H1 (cell line): Measurements from ENCODE around the gene CAPN2. TPM values are rescaled to one million over a fixed set of nuclear protein-coding genes. Genes with fewer than 3 reads are reported as not detected.

ENCODE experiments used
- ATF2 ChIP-seq: IDR thresholded peaks from 2 replicates; pipeline ENCODE4 v1.6.1; 2012; ENCODE audit warnings: low read length, inconsistent platforms
- BCL11A ChIP-seq, 2 experiments: IDR thresholded peaks; one replicate each; pipeline ENCODE4 v1.6.1; 2011; ENCODE audit warnings: low read depth in 2 of 2, low read length in 2 of 2, mild to moderate bottlenecking in 2 of 2
- FOSL1 ChIP-seq: IDR thresholded peaks from 2 replicates; pipeline ENCODE4 v1.6.1; 2011; ENCODE audit warnings: mild to moderate bottlenecking, low read depth, low read length, moderate library complexity; ENCODE audit not compliant: insufficient read depth
- NRF1 ChIP-seq: IDR thresholded peaks from 2 replicates; pipeline ENCODE4 v1.6.1; 2011; ENCODE audit warnings: mild to moderate bottlenecking, low read depth, low read length, improper control_type of control experiment
- POU5F1 ChIP-seq: IDR thresholded peaks from 2 replicates; pipeline ENCODE4 v1.6.1; 2011; ENCODE audit warnings: low read depth, mild to moderate bottlenecking, low read length, moderate library complexity
- RAD21 ChIP-seq, 2 experiments: IDR thresholded peaks in 1 of 2; conservative IDR thresholded peaks in 1 of 2; 2 replicates each; pipeline ENCODE4 v1.6.1; 2011; ENCODE audit warnings: low read depth in 2 of 2, low read length in 2 of 2, improper control_type of control experiment in 1 of 2, inconsistent platforms in 1 of 2, mild to moderate bottlenecking in 1 of 2, moderate library complexity in 1 of 2
- polyA plus RNA-seq, 7 experiments: library from polyadenylated mRNA; depleted of rRNA in 3 of 7; stranded (reverse) in 5 of 7; unstranded in 2 of 7; fragments of >200 nt in 5 of 7; fragments of 200-250 nt in 2 of 7; gene quantifications; 1 replicate in 5 of 7; 2 replicates in 1 of 7; 4 replicates in 1 of 7; pipeline versions ENCODE4 v1.2.1 to v1.2.3, GENCODE V29; 2011 to 2013; ENCODE audit warnings: missing spikeins in 2 of 7, mixed read lengths in 2 of 7
- total RNA-seq: library from RNA; stranded (reverse); fragmentation: NEBNext Ultra II Directional; extraction: Animal tissue kit (Norgen Biotek cat#: 25700); gene quantifications from 2 replicates; pipeline ENCODE4 v1.2.1, GENCODE V29; 2021
- TF ChIP-seq, protein P1 (sequence below), 3 experiments: IDR thresholded peaks; 1 replicate in 2 of 3; 2 replicates in 1 of 3; pipeline versions ENCODE4 v1.5.1 to v1.6.1; 2011; ENCODE audit warnings: low read length in 3 of 3, mild to moderate bottlenecking in 3 of 3, inconsistent platforms in 2 of 3, low read depth in 1 of 3, moderate library complexity in 1 of 3; ENCODE audit not compliant: insufficient read depth in 1 of 3; ENCODE audit errors: control extremely low read depth in 1 of 3

CAPN2 gene
- total and polyA plus RNA-seq, 2 of the 8 experiments (the other 6 are each of a cell fraction or from before 2014, with no cell fraction given), result 9.2 to 10.3 TPM

DNA sequence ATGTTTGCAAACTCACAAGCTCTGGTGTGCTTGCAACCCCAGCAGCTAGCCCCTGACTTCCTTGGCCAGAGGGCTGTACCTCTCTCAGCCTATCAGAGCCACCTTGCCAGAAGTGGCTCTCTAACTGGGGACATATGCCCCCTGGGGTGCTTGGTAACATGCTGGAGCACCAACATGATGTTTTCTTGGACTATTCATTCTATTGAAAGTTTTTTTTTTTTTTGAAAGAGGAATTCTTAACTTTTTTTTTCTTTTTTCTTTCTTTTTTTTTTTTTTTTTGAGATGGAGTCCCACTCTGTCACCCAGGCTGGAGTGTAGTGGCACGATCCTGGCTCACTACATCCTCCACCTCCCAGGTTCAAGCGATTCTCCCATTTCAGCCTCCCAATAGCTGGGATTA lies 32.2 kb upstream of the CAPN2 start (continued):
- TF ChIP-seq, protein P1, sequence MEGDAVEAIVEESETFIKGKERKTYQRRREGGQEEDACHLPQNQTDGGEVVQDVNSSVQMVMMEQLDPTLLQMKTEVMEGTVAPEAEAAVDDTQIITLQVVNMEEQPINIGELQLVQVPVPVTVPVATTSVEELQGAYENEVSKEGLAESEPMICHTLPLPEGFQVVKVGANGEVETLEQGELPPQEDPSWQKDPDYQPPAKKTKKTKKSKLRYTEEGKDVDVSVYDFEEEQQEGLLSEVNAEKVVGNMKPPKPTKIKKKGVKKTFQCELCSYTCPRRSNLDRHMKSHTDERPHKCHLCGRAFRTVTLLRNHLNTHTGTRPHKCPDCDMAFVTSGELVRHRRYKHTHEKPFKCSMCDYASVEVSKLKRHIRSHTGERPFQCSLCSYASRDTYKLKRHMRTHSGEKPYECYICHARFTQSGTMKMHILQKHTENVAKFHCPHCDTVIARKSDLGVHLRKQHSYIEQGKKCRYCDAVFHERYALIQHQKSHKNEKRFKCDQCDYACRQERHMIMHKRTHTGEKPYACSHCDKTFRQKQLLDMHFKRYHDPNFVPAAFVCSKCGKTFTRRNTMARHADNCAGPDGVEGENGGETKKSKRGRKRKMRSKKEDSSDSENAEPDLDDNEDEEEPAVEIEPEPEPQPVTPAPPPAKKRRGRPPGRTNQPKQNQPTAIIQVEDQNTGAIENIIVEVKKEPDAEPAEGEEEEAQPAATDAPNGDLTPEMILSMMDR (IDR thresholded peaks at IDR 0.05; ENCODE audit: control extremely low read depth in 1 of 3, insufficient read depth in 1 of 3, low read depth in 1 of 3, low read length in 3 of 3), result no peak
- TF ChIP-seq BCL11A (IDR thresholded peaks at IDR 0.05; ENCODE audit: low read depth in 2 of 2, low read length in 2 of 2) (no peak), ATF2 (no peak), RAD21 (IDR thresholded peaks at IDR 0.05 in 1 of 2, conservative IDR thresholded peaks at IDR 0.05 in 1 of 2; ENCODE audit: low read depth in 2 of 2, low read length in 2 of 2) (no peak), NRF1 (no peak), POU5F1 (no peak), FOSL1 (no peak)
- TF ChIP-seq, all 59 proteins: peak for 0
